Right renal pelvis (tissue), 4 donors: ENCODE results near the gene GEMIN7. TPM values are rescaled to one million over a fixed set of nuclear protein-coding genes. Genes with fewer than 3 reads are reported as not detected.

Source experiments
- polyA plus RNA-seq, 4 donors: library from polyadenylated mRNA; unstranded; fragments of 120-200 nt; gene quantifications; one replicate each; pipeline ENCODE4 v1.2.1, GENCODE V29; 2013; ENCODE audit not compliant: insufficient read length in 4 of 4

Gene GEMIN7
- polyA plus RNA-seq, 4 donors = 19.0 to 26.7 (median 21.8) TPM

Other genes with a start within 250 kb of the GEMIN7 start
- 100 to 1,000 TPM; 149 to 180 (median 159) TPM for gene NECTIN2, start 233.0 kb upstream of the GEMIN7 start, polyA plus RNA-seq
- 10 to 100 TPM; 44.7 to 54.6 (median 47.6) TPM for gene TOMM40, start 188.0 kb upstream of the GEMIN7 start, polyA plus RNA-seq
- gene APOE, start 173.5 kb upstream of the GEMIN7 start, polyA plus RNA-seq = 100 to 1,000 TPM; 261 to 604 (median 299) TPM
- gene APOC1, start 164.7 kb upstream of the GEMIN7 start, polyA plus RNA-seq = 10 to 100 TPM; 10.5 to 12.5 (median 11.2) TPM
- gene APOC4, start 137.0 kb upstream of the GEMIN7 start, polyA plus RNA-seq = not detected
- gene APOC2, start 133.2 kb upstream of the GEMIN7 start, polyA plus RNA-seq = 10 to 100 TPM in 2 of 4 donors, 1 to 10 TPM in 2; 6.2 to 14.9 (median 9.6) TPM
- 100 to 1,000 TPM; 107 to 127 (median 121) TPM for gene CLPTM1, start 123.9 kb upstream of the GEMIN7 start, polyA plus RNA-seq
- 1 to 10 TPM; 5.2 to 7.7 (median 5.9) TPM for gene RELB, start 77.8 kb upstream of the GEMIN7 start, polyA plus RNA-seq
- gene CLASRP, start 40.2 kb upstream of the GEMIN7 start, polyA plus RNA-seq = 10 to 100 TPM; 55.8 to 63.3 (median 59.1) TPM
- gene ZNF296, start 2.8 kb upstream of the GEMIN7 start, polyA plus RNA-seq = 1 to 10 TPM in 1 of 4 donors, under 1 TPM in 3; 0.78 to 1.5 (median 0.95) TPM
- 10 to 100 TPM; 23.8 to 35.3 (median 26.0) TPM for gene PPP1R37, start 13.9 kb downstream of the GEMIN7 start, polyA plus RNA-seq
- gene NKPD1, start 81.7 kb downstream of the GEMIN7 start, polyA plus RNA-seq = under 1 TPM; 0.10 to 0.25 (median 0.11) TPM
- 10 to 100 TPM; 32.1 to 60.7 (median 35.3) TPM for gene TRAPPC6A, start 99.0 kb downstream of the GEMIN7 start, polyA plus RNA-seq
- gene BLOC1S3, start 99.5 kb downstream of the GEMIN7 start, polyA plus RNA-seq = 10 to 100 TPM; 10.5 to 13.9 (median 11.2) TPM
- 10 to 100 TPM in 1 of 4 donors, 1 to 10 TPM in 3; 8.2 to 12.6 (median 8.9) TPM for gene EXOC3L2, start 166.1 kb downstream of the GEMIN7 start, polyA plus RNA-seq
- 10 to 100 TPM; 35.9 to 42.3 (median 40.7) TPM for gene MARK4, start 172.0 kb downstream of the GEMIN7 start, polyA plus RNA-seq
- gene CKM, start 243.6 kb downstream of the GEMIN7 start, polyA plus RNA-seq = under 1 TPM; 0.33 to 0.84 (median 0.56) TPM